Mammary epithelial cell (primary cell): Measurements from ENCODE around the gene GLYATL3.

Experiments
- CTCF ChIP-seq, 2 donors: IDR thresholded peaks in 1 of 2; conservative IDR thresholded peaks in 1 of 2; 2 replicates each; pipeline ENCODE4 v1.5.1; 2011 to 2012; ENCODE audit warnings: inconsistent platforms in 2 of 2, low read length in 2 of 2, mild to moderate bottlenecking in 2 of 2, control low read depth in 1 of 2, low read depth in 1 of 2; ENCODE audit not compliant: insufficient read depth in 1 of 2; ENCODE audit errors: extremely low read depth in 1 of 2
- EZH2 ChIP-seq: IDR thresholded peaks from 2 replicates; pipeline ENCODE4 v1.6.1; 2012; ENCODE audit warnings: low read length, inconsistent platforms, borderline replicate concordance

GRCh38 chr6:49522710-49523593 is 23.2 kb downstream of the GLYATL3 start:
- TF ChIP-seq CTCF (conservative IDR thresholded peaks at IDR 0.05 in 1 of 2, IDR thresholded peaks at IDR 0.05 in 1 of 2; ENCODE audit: extremely low read depth in 1 of 2, insufficient read depth in 1 of 2, low read depth in 1 of 2, low read length in 2 of 2): no peak
- TF ChIP-seq EZH2: no peak
